Caco-2 (cell line): ENCODE measurements around the gene UPB1. TPM values are rescaled to one million over a fixed set of nuclear protein-coding genes. Genes with fewer than 3 reads are reported as not detected.

Experiments
- BruUV-seq: library from RNA; stranded (reverse); fragments of 400-500 nt; replicated peaks from 2 replicates; lab custom pipeline; 2021; lab: Mats Ljungman, UMichigan
- CTCF ChIA-PET: fragments of 300-600 bp; sonication (Branson Sonifier 250); formaldehyde crosslinking; loops from one replicate; lab custom pipeline; 2022; ENCODE audit warnings: antibody characterized with exemption; lab: Charles Lee
- POLR2A ChIA-PET: fragments of 300-600 bp; sonication (Branson Sonifier 250); formaldehyde crosslinking; loops from one replicate; lab custom pipeline; 2022; ENCODE audit warnings: antibody characterized with exemption; lab: Charles Lee
- DNase-seq, 2 experiments: peaks; one replicate each; pipeline versions ENCODE4 v3.0.0 to v3.0.0-alpha.2; 2020 to 2022
- H3K27me3 ChIP-seq: replicated peaks from 2 replicates; pipeline ENCODE4 v1.6.0; 2011; ENCODE audit warnings: low read length; ENCODE audit not compliant: control insufficient read depth, insufficient read depth
- H3K36me3 ChIP-seq: 2 replicates; pipeline ENCODE4 v1.5.1; 2011; ENCODE audit warnings: low read length; ENCODE audit not compliant: control insufficient read depth, insufficient read depth
- H3K4me1 ChIP-seq: fragments of 250-450 bp; sonication (Bioruptor Pico); 2 replicates; pipeline ENCODE4 v1.5.1; 2020; ENCODE audit warnings: mild to moderate bottlenecking
- H3K4me3 ChIP-seq: 2 replicates; pipeline ENCODE4 v1.5.1; 2011; ENCODE audit warnings: low read depth, mild to moderate bottlenecking, control low read depth, low read length
- H3K9me3 ChIP-seq: fragments of 250-450 bp; sonication (Bioruptor Pico); 2 replicates; pipeline ENCODE4 v1.5.1; 2020; ENCODE audit warnings: mild to moderate bottlenecking, moderate library complexity
- H3K27ac Mint-ChIP-seq: one replicate; pipeline ENCODE4 v1.8.0; 2022; ENCODE audit warnings: mixed read lengths; ENCODE audit not compliant: unreplicated experiment
- H3K27me3 Mint-ChIP-seq: one replicate; pipeline ENCODE4 v1.8.0; 2022; ENCODE audit warnings: mixed read lengths; ENCODE audit not compliant: insufficient read depth, unreplicated experiment
- H3K36me3 Mint-ChIP-seq: one replicate; pipeline ENCODE4 v1.8.0; 2022; ENCODE audit warnings: mild to moderate bottlenecking, mixed read lengths; ENCODE audit not compliant: insufficient read depth, unreplicated experiment
- H3K4me1 Mint-ChIP-seq: one replicate; pipeline ENCODE4 v1.8.0; 2022; ENCODE audit warnings: low read depth, mixed read lengths; ENCODE audit not compliant: unreplicated experiment
- H3K4me3 Mint-ChIP-seq: one replicate; pipeline ENCODE4 v1.8.0; 2022; ENCODE audit warnings: mild to moderate bottlenecking, moderate library complexity, mixed read lengths; ENCODE audit not compliant: unreplicated experiment
- H3K9me3 Mint-ChIP-seq: one replicate; pipeline ENCODE4 v1.8.0; 2022; ENCODE audit warnings: mixed read lengths; ENCODE audit not compliant: unreplicated experiment
- intact Hi-C: fragments of 100-400 bp; cut with micrococcal nuclease; formaldehyde crosslinking; loops from one replicate; pipeline ENCODE4 v1.10.0; 2022; ENCODE audit not compliant: unreplicated experiment
- total RNA-seq: library from RNA; stranded (reverse); gene quantifications from 2 replicates; pipeline ENCODE4 v1.2.3, GENCODE V29; 2022
- TF ChIP-seq, protein P1 (sequence below), 2 experiments: fragments of 200-600 bp in 1 of 2; IDR thresholded peaks; 1 replicate in 1 of 2; 2 replicates in 1 of 2; pipeline versions ENCODE4 v1.5.1 to v1.8.0; 2011 to 2022; ENCODE audit warnings: antibody characterized with exemption in 1 of 2, control low read depth in 1 of 2, inconsistent platforms in 1 of 2, low read depth in 1 of 2, low read length in 1 of 2, mild to moderate bottlenecking in 1 of 2, moderate library complexity in 1 of 2; ENCODE audit not compliant: insufficient read depth in 1 of 2, severe bottlenecking in 1 of 2, unreplicated experiment in 1 of 2

Gene UPB1
- total RNA-seq, 1 experiment from 2014 or later: 6.7 TPM

GRCh38 chr22:24502034-24502433 is 6.9 kb downstream of the UPB1 start:
- BruUV-seq: no TSS peak
- H3K36me3 ChIP-seq: no peaks in the 10 kb centered on the region
- no peaks in the 10 kb centered on the region for H3K27me3 Mint-ChIP-seq
- DNase-seq: no peak
- POLR2A ChIA-PET: no interaction called here
- peak overlapping the region; percentile 80 for H3K27ac Mint-ChIP-seq
- H3K9me3 ChIP-seq: no peaks in the 10 kb centered on the region
- TF ChIP-seq, protein P1, sequence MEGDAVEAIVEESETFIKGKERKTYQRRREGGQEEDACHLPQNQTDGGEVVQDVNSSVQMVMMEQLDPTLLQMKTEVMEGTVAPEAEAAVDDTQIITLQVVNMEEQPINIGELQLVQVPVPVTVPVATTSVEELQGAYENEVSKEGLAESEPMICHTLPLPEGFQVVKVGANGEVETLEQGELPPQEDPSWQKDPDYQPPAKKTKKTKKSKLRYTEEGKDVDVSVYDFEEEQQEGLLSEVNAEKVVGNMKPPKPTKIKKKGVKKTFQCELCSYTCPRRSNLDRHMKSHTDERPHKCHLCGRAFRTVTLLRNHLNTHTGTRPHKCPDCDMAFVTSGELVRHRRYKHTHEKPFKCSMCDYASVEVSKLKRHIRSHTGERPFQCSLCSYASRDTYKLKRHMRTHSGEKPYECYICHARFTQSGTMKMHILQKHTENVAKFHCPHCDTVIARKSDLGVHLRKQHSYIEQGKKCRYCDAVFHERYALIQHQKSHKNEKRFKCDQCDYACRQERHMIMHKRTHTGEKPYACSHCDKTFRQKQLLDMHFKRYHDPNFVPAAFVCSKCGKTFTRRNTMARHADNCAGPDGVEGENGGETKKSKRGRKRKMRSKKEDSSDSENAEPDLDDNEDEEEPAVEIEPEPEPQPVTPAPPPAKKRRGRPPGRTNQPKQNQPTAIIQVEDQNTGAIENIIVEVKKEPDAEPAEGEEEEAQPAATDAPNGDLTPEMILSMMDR (IDR thresholded peaks at IDR 0.05; ENCODE audit: insufficient read depth in 1 of 2, low read depth in 1 of 2, low read length in 1 of 2, severe bottlenecking in 1 of 2, unreplicated experiment in 1 of 2): no peak
- no peaks in the 10 kb centered on the region for H3K9me3 Mint-ChIP-seq
- H3K4me1 ChIP-seq: peaks cover 88% of the 10 kb centered on the region
- intact Hi-C loops: loop anchor here (2.0 kb wide), 2 partner anchors 63 to 73 kb away; no protein-coding TSS in a partner anchor
- CTCF ChIA-PET: interaction anchor here (1.0 to 2.1 kb wide), 3 partner anchors 20 to 80 kb away, joined by 3 to 10 read pairs (median 3); no protein-coding TSS in a partner anchor
- H3K4me3 ChIP-seq: no peak overlapping the region
- H3K4me1 Mint-ChIP-seq: peaks cover 67% of the 10 kb centered on the region
- H3K36me3 Mint-ChIP-seq: peaks cover 8% of the 10 kb centered on the region
- no peaks in the 10 kb centered on the region for H3K27me3 ChIP-seq
- H3K4me3 Mint-ChIP-seq: no peak overlapping the region

DNA sequence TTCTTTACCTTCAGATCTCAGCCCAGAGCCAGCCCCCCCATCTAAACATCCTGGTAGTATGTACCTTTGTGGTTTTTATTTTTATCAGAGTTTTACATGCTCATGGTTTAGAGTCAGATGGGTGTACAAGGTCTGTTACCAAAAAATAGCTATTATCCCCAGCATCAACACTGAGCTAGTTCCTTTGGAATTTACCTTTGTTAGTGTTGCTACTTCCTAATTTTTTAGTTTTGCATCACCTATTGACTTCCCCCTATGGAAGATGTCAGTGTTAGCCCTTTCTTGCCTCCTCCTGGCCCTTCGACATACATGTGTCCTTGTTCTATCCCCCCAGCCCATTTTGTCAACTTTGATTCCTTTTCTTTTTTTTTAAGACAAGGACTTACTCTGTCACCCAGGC is 7.4 kb downstream of the UPB1 start:
- Histone ChIP-seq H3K4me1 (peaks cover 94% of the 10 kb centered on the region), H3K4me3 (no peak overlapping the region), H3K36me3 (no peaks in the 10 kb centered on the region), H3K9me3 (no peaks in the 10 kb centered on the region), H3K27me3 (no peaks in the 10 kb centered on the region)
- peaks cover 8% of the 10 kb centered on the region for H3K36me3 Mint-ChIP-seq
- peak overlapping the region; percentile 80 for H3K27ac Mint-ChIP-seq
- DNase-seq: no peak
- intact Hi-C loops: loop anchor here (2.0 kb wide), 2 partner anchors 64 to 74 kb away; no protein-coding TSS in a partner anchor
- peaks cover 66% of the 10 kb centered on the region for H3K4me1 Mint-ChIP-seq
- ChIA-PET CTCF (interaction anchor here (1.0 to 1.1 kb wide), 2 partner anchors 19 to 81 kb away, joined by 3 read pairs; no protein-coding TSS in a partner anchor), POLR2A (no interaction called here)
- no peak overlapping the region for H3K4me3 Mint-ChIP-seq
- BruUV-seq: no TSS peak
- TF ChIP-seq, protein P1 (IDR thresholded peaks at IDR 0.05; ENCODE audit: insufficient read depth in 1 of 2, low read depth in 1 of 2, low read length in 1 of 2, severe bottlenecking in 1 of 2, unreplicated experiment in 1 of 2): no peak
- H3K27me3 Mint-ChIP-seq: no peaks in the 10 kb centered on the region
- H3K9me3 Mint-ChIP-seq: no peaks in the 10 kb centered on the region

GRCh38 chr22:24503137-24503842 is 8.2 kb downstream of the UPB1 start:
- DNase-seq: peak; percentile 65 to 74
- Mint-ChIP-seq H3K27me3 (no peaks in the 10 kb centered on the region), H3K4me3 (peak overlapping the region; percentile 29), H3K27ac (peak overlapping the region; percentile 80), H3K4me1 (peaks cover 65% of the 10 kb centered on the region), H3K9me3 (no peaks in the 10 kb centered on the region), H3K36me3 (peaks cover 8% of the 10 kb centered on the region)
- Histone ChIP-seq H3K9me3 (no peaks in the 10 kb centered on the region), H3K4me3 (no peak overlapping the region), H3K36me3 (no peaks in the 10 kb centered on the region), H3K4me1 (peaks cover 94% of the 10 kb centered on the region), H3K27me3 (no peaks in the 10 kb centered on the region)
- intact Hi-C loops: loop anchor here (2.0 kb wide), 2 partner anchors 64 to 74 kb away; no protein-coding TSS in a partner anchor
- CTCF ChIA-PET: interaction anchor here (1.0 to 3.5 kb wide), 4 partner anchors 19 to 82 kb away, joined by 3 to 21 read pairs (median 3); no protein-coding TSS in a partner anchor
- POLR2A ChIA-PET: no interaction called here
- TF ChIP-seq, protein P1 (IDR thresholded peaks at IDR 0.05; ENCODE audit: insufficient read depth in 1 of 2, low read depth in 1 of 2, low read length in 1 of 2, severe bottlenecking in 1 of 2, unreplicated experiment in 1 of 2): peak; percentile 70 to 76
- no TSS peak for BruUV-seq
